Endothelial cell of umbilical vein (primary cell): ENCODE results near the gene KRTAP10-2. TPM values are rescaled to one million over a fixed set of nuclear protein-coding genes. Genes with fewer than 3 reads are reported as not detected.

ENCODE experiments used
- BruUV-seq: library from RNA; stranded (reverse); fragments of 400-500 nt; replicated peaks from 2 replicates; lab custom pipeline; 2021; lab: Mats Ljungman, UMichigan
- CTCF ChIA-PET: fragments of 300-600, 350-600 bp; sonication (Branson Sonifier 250); formaldehyde crosslinking; loops from one replicate; lab custom pipeline; 2021; ENCODE audit warnings: antibody characterized with exemption, inconsistent platforms; lab: Charles Lee
- POLR2A ChIA-PET: fragments of 300-600, 350-600 bp; sonication (Branson Sonifier 250); formaldehyde crosslinking; loops from one replicate; lab custom pipeline; 2021; ENCODE audit warnings: antibody characterized with exemption, inconsistent platforms; lab: Charles Lee
- DNase-seq: peaks from one replicate; pipeline ENCODE4 v3.0.0-alpha.2; 2011; ENCODE audit warnings: low read depth, low spot score
- FAIRE-seq: peaks from 2 replicates; lab custom pipeline; 2011; peaks lifted over from hg19 to GRCh38; lab: Jason Lieb, UNC
- H2AFZ ChIP-seq: 2 replicates; pipeline ENCODE4 v1.6.0; 2012; ENCODE audit warnings: low read depth, low read length, control low read depth, inconsistent platforms
- H3K27ac ChIP-seq: 2 replicates; pipeline ENCODE4 v1.5.1; 2011; ENCODE audit warnings: low read depth, mild to moderate bottlenecking, control low read depth, low read length, moderate library complexity; ENCODE audit not compliant: insufficient read depth
- H3K27me3 ChIP-seq, 2 experiments: 2 replicates each; pipeline versions ENCODE4 v1.6.0 to v1.6.1; 2011; ENCODE audit warnings: low read length in 2 of 2, mixed read lengths in 1 of 2; ENCODE audit not compliant: control insufficient read depth in 2 of 2, insufficient read depth in 2 of 2
- H3K36me3 ChIP-seq, 2 experiments: 2 replicates in 1 of 2; 3 replicates in 1 of 2; pipeline ENCODE4 v1.5.1; 2011; ENCODE audit warnings: low read length in 2 of 2, mild to moderate bottlenecking in 1 of 2, moderate library complexity in 1 of 2; ENCODE audit not compliant: control insufficient read depth in 2 of 2, insufficient read depth in 2 of 2; ENCODE audit errors: extremely low read depth in 1 of 2
- H3K4me1 ChIP-seq: 3 replicates; pipeline ENCODE4 v1.5.1; 2011; ENCODE audit warnings: mild to moderate bottlenecking, low read length; ENCODE audit not compliant: control insufficient read depth, insufficient read depth; ENCODE audit errors: extremely low read depth
- H3K4me2 ChIP-seq: 2 replicates; pipeline ENCODE4 v1.6.1; 2011; ENCODE audit warnings: low read length, control low read depth, mixed read lengths; ENCODE audit not compliant: insufficient read depth
- H3K4me3 ChIP-seq, 3 experiments: fragments of 200-600 bp in 1 of 3; sonication (generic), shearing (Covaris generic) in 1 of 3; replicated peaks in 1 of 3; 2 replicates each; pipeline ENCODE4 v1.5.1; 2011 to 2016; ENCODE audit warnings: control low read depth in 3 of 3, low read length in 3 of 3, mild to moderate bottlenecking in 2 of 3, inconsistent platforms in 1 of 3, low read depth in 1 of 3, moderate library complexity in 1 of 3; ENCODE audit not compliant: insufficient read depth in 1 of 3
- H3K79me2 ChIP-seq: 2 replicates; pipeline ENCODE4 v1.6.0; 2012; ENCODE audit warnings: low read length, inconsistent platforms; ENCODE audit not compliant: control insufficient read depth, insufficient read depth
- H3K9ac ChIP-seq: replicated peaks from 2 replicates; pipeline ENCODE3; 2011; ENCODE audit warnings: low read length, control low read depth; ENCODE audit not compliant: insufficient read depth; ENCODE audit errors: extremely low read depth
- H3K9me1 ChIP-seq: replicated peaks from 3 replicates; pipeline ENCODE4 v1.6.0; 2011; ENCODE audit warnings: mild to moderate bottlenecking, low read length; ENCODE audit not compliant: control insufficient read depth, insufficient read depth; ENCODE audit errors: extremely low read depth
- H3K9me3 ChIP-seq: replicated peaks from 2 replicates; pipeline ENCODE4 v1.5.1; 2012; ENCODE audit warnings: low read length, inconsistent platforms; ENCODE audit not compliant: control insufficient read depth, insufficient read depth
- H4K20me1 ChIP-seq: replicated peaks from 2 replicates; pipeline ENCODE3; 2011; ENCODE audit warnings: mild to moderate bottlenecking, low read length; ENCODE audit not compliant: control insufficient read depth, insufficient read depth; ENCODE audit errors: extremely low read depth
- CTCF ChIP-seq, 2 donors: IDR thresholded peaks; 1 replicate in 1 of 2; 2 replicates in 1 of 2; pipeline ENCODE4 v1.5.1; 2011; ENCODE audit warnings: low read length in 2 of 2, mild to moderate bottlenecking in 2 of 2, moderate library complexity in 2 of 2, control low read depth in 1 of 2, inconsistent platforms in 1 of 2, low read depth in 1 of 2; ENCODE audit not compliant: insufficient read depth in 1 of 2; ENCODE audit errors: extremely low read depth in 1 of 2
- EZH2 ChIP-seq: IDR thresholded peaks from 2 replicates; pipeline ENCODE4 v1.6.1; 2012; ENCODE audit warnings: borderline replicate concordance, low read depth, mild to moderate bottlenecking, moderate library complexity, low read length, inconsistent platforms; ENCODE audit not compliant: severe bottlenecking
- FOS ChIP-seq: IDR thresholded peaks from 2 replicates; pipeline ENCODE4 v1.6.1; 2011; ENCODE audit warnings: mild to moderate bottlenecking, low read length, moderate library complexity, borderline replicate concordance; ENCODE audit not compliant: insufficient read depth
- GATA2 ChIP-seq: IDR thresholded peaks from 2 replicates; pipeline ENCODE4 v1.7.0; 2011; ENCODE audit warnings: low read depth, mild to moderate bottlenecking, moderate library complexity, mixed read lengths, low read length; ENCODE audit not compliant: insufficient read length, insufficient read depth
- JUN ChIP-seq: IDR thresholded peaks from 2 replicates; pipeline ENCODE4 v1.6.1; 2011; ENCODE audit warnings: borderline replicate concordance, low read depth; ENCODE audit not compliant: insufficient read length, insufficient read depth
- MAX ChIP-seq: IDR thresholded peaks from 2 replicates; pipeline ENCODE4 v1.6.1; 2011; ENCODE audit not compliant: insufficient read depth, insufficient read length
- MYC ChIP-seq: IDR thresholded peaks from one replicate; pipeline ENCODE4 v1.6.1; 2011; ENCODE audit warnings: mild to moderate bottlenecking, low read depth, low read length
- POLR2AphosphoS5 ChIP-seq: IDR thresholded peaks from 2 replicates; pipeline ENCODE4 v1.6.1; 2012; ENCODE audit warnings: low read depth, mild to moderate bottlenecking, control low read depth, low read length, moderate library complexity; ENCODE audit not compliant: insufficient read depth
- dilution Hi-C: fragments of 300-500 bp; cut with MboI; formaldehyde crosslinking; loops from one replicate; pipeline ENCODE4 v1.15.0; 2019; ENCODE audit warnings: low sequenced_read_pairs; ENCODE audit not compliant: extremely low pct_ligation_motif_present
- intact Hi-C: fragments of 100-400 bp; cut with micrococcal nuclease; formaldehyde crosslinking; loops from one replicate; pipeline ENCODE4 v1.10.0; 2022
- polyA plus RNA-seq, 4 experiments: library from polyadenylated mRNA; depleted of rRNA in 3 of 4; stranded (reverse) in 3 of 4; unstranded in 1 of 4; fragments of >200 nt; gene quantifications; 2 replicates each; pipeline versions ENCODE4 v1.2.1 to v1.2.3, GENCODE V29; 2011 to 2012; ENCODE audit warnings: missing spikeins in 1 of 4
- total RNA-seq: library from RNA; stranded (reverse); gene quantifications from 2 replicates; pipeline ENCODE4 v1.2.3, GENCODE V29; 2021

KRTAP10-2 gene
- total and polyA plus RNA-seq, 2 donors (not counting 3 experiments of a cell fraction or from before 2014, with no cell fraction given), result not detected

- H4K20me1 ChIP-seq, result no peaks in the 10 kb centered on the region
- no TSS peak for BruUV-seq
- H3K9me1 ChIP-seq, result no peaks in the 10 kb centered on the region
- H3K27ac ChIP-seq, result no peak overlapping the region
- FAIRE-seq (no peak), DNase-seq (no peak)
- ChIA-PET POLR2A (no interaction called here), CTCF (no interaction called here)
- no peak overlapping the region for H3K4me2 ChIP-seq
- H3K27me3 ChIP-seq, result no peaks in the 10 kb centered on the region
- H3K36me3 ChIP-seq, result no peaks in the 10 kb centered on the region
- H3K4me1 ChIP-seq, result no peaks in the 10 kb centered on the region
- H3K9me3 ChIP-seq, result no peaks in the 10 kb centered on the region
- TF ChIP-seq CTCF (IDR thresholded peaks at IDR 0.05; ENCODE audit: extremely low read depth in 1 of 2, insufficient read depth in 1 of 2, low read depth in 1 of 2, low read length in 2 of 2) (no peak), POLR2AphosphoS5 (no peak), FOS (no peak), MAX (no peak), GATA2 (no peak), MYC (no peak), EZH2 (no peak), JUN (no peak)
- H3K9ac ChIP-seq, result no peak overlapping the region
- no peak overlapping the region for H2AFZ ChIP-seq
- no peaks in the 10 kb centered on the region for H3K79me2 ChIP-seq
- dilution Hi-C loops (no loop called here), intact Hi-C loops (no loop called here)
- no peak overlapping the region for H3K4me3 ChIP-seq
These were observed 20.0 kb upstream of the KRTAP10-2 start for GRCh38 chr21:44571296-44571695.
